H1 (cell line): Measurements from ENCODE around the gene DYSF. TPM values are rescaled to one million over a fixed set of nuclear protein-coding genes. Genes with fewer than 3 reads are reported as not detected.

ENCODE experiments used
- CREB1 ChIP-seq: IDR thresholded peaks from 2 replicates; pipeline ENCODE4 v1.6.1; 2012; ENCODE audit warnings: inconsistent platforms
- polyA plus RNA-seq, 7 experiments: library from polyadenylated mRNA; depleted of rRNA in 3 of 7; stranded (reverse) in 5 of 7; unstranded in 2 of 7; fragments of >200 nt in 5 of 7; fragments of 200-250 nt in 2 of 7; gene quantifications; 1 replicate in 5 of 7; 2 replicates in 1 of 7; 4 replicates in 1 of 7; pipeline versions ENCODE4 v1.2.1 to v1.2.3, GENCODE V29; 2011 to 2013; ENCODE audit warnings: missing spikeins in 2 of 7, mixed read lengths in 2 of 7
- total RNA-seq: library from RNA; stranded (reverse); fragmentation: NEBNext Ultra II Directional; extraction: Animal tissue kit (Norgen Biotek cat#: 25700); gene quantifications from 2 replicates; pipeline ENCODE4 v1.2.1, GENCODE V29; 2021

Gene DYSF
- total and polyA plus RNA-seq, 2 of the 8 experiments (the other 6 are each of a cell fraction or from before 2014, with no cell fraction given): 5.8 to 7.1 TPM

DNA sequence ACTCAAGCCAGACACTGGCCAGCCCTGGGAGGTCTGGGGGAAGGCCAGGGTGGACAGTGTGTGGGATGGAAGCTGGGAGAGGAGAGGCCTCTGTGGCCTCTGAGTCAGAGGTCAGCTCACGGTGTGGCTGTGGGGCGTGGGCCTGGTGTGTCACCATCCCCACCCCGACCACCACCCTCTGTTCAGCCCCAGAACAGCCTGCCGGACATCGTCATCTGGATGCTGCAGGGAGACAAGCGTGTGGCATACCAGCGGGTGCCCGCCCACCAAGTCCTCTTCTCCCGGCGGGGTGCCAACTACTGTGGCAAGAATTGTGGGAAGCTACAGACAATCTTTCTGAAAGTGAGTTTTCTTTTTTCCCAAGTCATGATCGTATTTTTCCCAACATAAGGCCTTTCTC is 110.5 kb downstream of the DYSF start (continued):
- no peak for TF ChIP-seq CREB1
